K562 (cell line): ENCODE data around the gene TNFAIP3. TPM values are rescaled to one million over a fixed set of nuclear protein-coding genes. Genes with fewer than 3 reads are reported as not detected.

Source experiments
- CBX3 ChIP-seq, 2 experiments: IDR thresholded peaks; 1 replicate in 1 of 2; 2 replicates in 1 of 2; pipeline ENCODE4 v1.6.1; 2012; ENCODE audit warnings: inconsistent platforms in 2 of 2, low read length in 2 of 2, borderline replicate concordance in 1 of 2, control low read depth in 1 of 2
- CREM ChIP-seq: IDR thresholded peaks from 2 replicates; pipeline ENCODE4 v1.6.1; 2014; ENCODE audit warnings: antibody characterized with exemption, low read depth
- GABPB1 ChIP-seq: sonication (generic); formaldehyde crosslinking; IDR thresholded peaks from 2 replicates; pipeline ENCODE4 v1.8.0; 2022; ENCODE audit warnings: mild to moderate bottlenecking, missing genetic modification reagents
- MAZ ChIP-seq, 2 experiments: fragments of 450-650 bp in 1 of 2; sonication (generic) in 1 of 2; formaldehyde crosslinking; IDR thresholded peaks in 1 of 2; conservative IDR thresholded peaks in 1 of 2; 2 replicates each; pipeline versions ENCODE4 v1.4.0 to v1.5.0; 2020; ENCODE audit warnings: mild to moderate bottlenecking in 1 of 2, missing genetic modification reagents in 1 of 2
- MECOM ChIP-seq: fragments of 250-450 bp; sonication (Bioruptor Pico); IDR thresholded peaks from 2 replicates; pipeline ENCODE4 v1.8.0; 2022; ENCODE audit warnings: inconsistent platforms
- SMARCA4 ChIP-seq: fragments of 450-650 bp; IDR thresholded peaks from 2 replicates; pipeline ENCODE4 v1.6.1; 2016
- STAT5A ChIP-seq: IDR thresholded peaks from 2 replicates; pipeline ENCODE4 v1.6.1; 2012; ENCODE audit warnings: low read length, inconsistent platforms, borderline replicate concordance
- TRIM28 ChIP-seq: fragments of 450-650 bp; IDR thresholded peaks from 2 replicates; pipeline ENCODE4 v1.6.1; 2017
- ZKSCAN8 ChIP-seq: fragments of 200-800 bp; sonication (Bioruptor generic); IDR thresholded peaks from 2 replicates; pipeline ENCODE4 v1.6.1; 2016; ENCODE audit warnings: missing genetic modification characterization, missing compliant biosample characterization
- ZNF134 ChIP-seq: fragments of 250-450 bp; sonication (Bioruptor Pico); conservative IDR thresholded peaks from 2 replicates; pipeline ENCODE4 v1.4.0; 2020
- ZNF175 ChIP-seq: fragments of 200-800 bp; sonication (Bioruptor generic); IDR thresholded peaks from 2 replicates; pipeline ENCODE4 v1.6.1; 2016; ENCODE audit warnings: low read depth, mild to moderate bottlenecking, missing genetic modification characterization, missing compliant biosample characterization
- ZNF263 ChIP-seq: sonication (generic); formaldehyde crosslinking; IDR thresholded peaks from 2 replicates; pipeline ENCODE4 v1.8.0; 2022; ENCODE audit warnings: mild to moderate bottlenecking, missing genetic modification reagents, borderline replicate concordance
- ZNF561 ChIP-seq: fragments of 450-650 bp; formaldehyde crosslinking; conservative IDR thresholded peaks from 2 replicates; pipeline ENCODE4 v1.4.0; 2020; ENCODE audit warnings: mild to moderate bottlenecking, moderate library complexity
- ZNF79 ChIP-seq: fragments of 250-450 bp; sonication (Bioruptor Pico); IDR thresholded peaks from 2 replicates; pipeline ENCODE4 v1.4.0; 2020; ENCODE audit warnings: low read depth, mild to moderate bottlenecking, moderate library complexity
- polyA plus RNA-seq, 8 experiments: library from polyadenylated mRNA; depleted of rRNA in 4 of 8; stranded (reverse) in 5 of 8; unstranded in 3 of 8; fragments of >200 nt; fragmentation: Nextera tagmentation in 2 of 8; fragmentation: Illumina TruSeq in 1 of 8; extraction: Ambion mirVana in 2 of 8; extraction: Trizol in 1 of 8; gene quantifications; 2 replicates each; pipeline versions ENCODE4 v1.2.1 to v1.2.3, GENCODE V29; 2011 to 2014; ENCODE audit warnings: inconsistent platforms in 1 of 8, missing spikeins in 1 of 8
- total RNA-seq, 7 experiments: library from RNA; depleted of rRNA in 6 of 7; stranded (reverse); fragments of >200 nt in 6 of 7; fragmentation: Illumina TruSeq in 2 of 7; extraction: Trizol in 2 of 7; gene quantifications; 2 replicates each; pipeline versions ENCODE4 v1.2.1 to v1.2.3, GENCODE V29; 2011 to 2021; ENCODE audit warnings: low replicate concordance in 1 of 7
- TF ChIP-seq, protein P1 (sequence below): fragments of 450-650 bp; IDR thresholded peaks from 2 replicates; pipeline ENCODE4 v1.6.1; 2017; ENCODE audit warnings: antibody characterized with exemption, mild to moderate bottlenecking
- TF ChIP-seq, protein P2 (sequence below): fragments of 200-800 bp; sonication (Bioruptor generic); IDR thresholded peaks from 2 replicates; pipeline ENCODE4 v1.6.1; 2017; ENCODE audit warnings: missing genetic modification characterization, missing compliant biosample characterization
- TF ChIP-seq, protein P3 (sequence below): fragments of 200-800 bp; sonication (Bioruptor generic); IDR thresholded peaks from 2 replicates; pipeline ENCODE4 v1.6.1; 2017; ENCODE audit warnings: missing genetic modification characterization, missing compliant biosample characterization
- TF ChIP-seq, protein P4 (sequence below), 2 experiments: IDR thresholded peaks; 2 replicates each; pipeline ENCODE4 v1.6.1; 2011; ENCODE audit warnings: borderline replicate concordance in 1 of 2, control low read depth in 1 of 2, low read depth in 1 of 2, low read length in 1 of 2, mild to moderate bottlenecking in 1 of 2, mixed read lengths in 1 of 2, moderate library complexity in 1 of 2; ENCODE audit not compliant: insufficient read depth in 1 of 2, insufficient read length in 1 of 2, poor library complexity in 1 of 2, severe bottlenecking in 1 of 2; ENCODE audit errors: extremely low read depth in 1 of 2

The TNFAIP3 gene
- total and polyA plus RNA-seq, 9 of the 15 experiments (the other 6 are each of a cell fraction or from before 2014, with no cell fraction given), result 0.79 to 17.0 (median 6.4) TPM

DNA sequence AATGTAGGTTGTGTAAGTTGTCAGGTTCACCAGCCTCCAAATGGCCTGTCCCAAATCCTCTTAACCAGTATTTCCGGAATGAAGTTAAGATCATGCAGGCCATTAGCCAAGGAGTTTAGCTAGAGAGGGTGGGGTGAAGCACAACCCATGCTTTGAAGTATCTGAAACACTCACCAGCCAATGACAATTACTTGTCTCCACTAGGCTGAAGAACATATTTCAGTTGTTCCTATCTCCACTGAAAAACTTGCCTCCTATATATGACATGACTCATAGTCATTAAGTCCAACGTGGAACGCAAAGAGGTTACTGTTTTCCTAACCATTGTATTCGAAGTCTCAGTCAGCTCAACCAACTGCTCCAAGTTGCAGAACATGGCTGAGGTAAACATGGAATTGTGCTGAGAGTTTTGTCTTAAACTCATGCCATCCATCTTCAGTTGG, 37.4 kb upstream of the TNFAIP3 start (continued):
- TF ChIP-seq, protein P1, sequence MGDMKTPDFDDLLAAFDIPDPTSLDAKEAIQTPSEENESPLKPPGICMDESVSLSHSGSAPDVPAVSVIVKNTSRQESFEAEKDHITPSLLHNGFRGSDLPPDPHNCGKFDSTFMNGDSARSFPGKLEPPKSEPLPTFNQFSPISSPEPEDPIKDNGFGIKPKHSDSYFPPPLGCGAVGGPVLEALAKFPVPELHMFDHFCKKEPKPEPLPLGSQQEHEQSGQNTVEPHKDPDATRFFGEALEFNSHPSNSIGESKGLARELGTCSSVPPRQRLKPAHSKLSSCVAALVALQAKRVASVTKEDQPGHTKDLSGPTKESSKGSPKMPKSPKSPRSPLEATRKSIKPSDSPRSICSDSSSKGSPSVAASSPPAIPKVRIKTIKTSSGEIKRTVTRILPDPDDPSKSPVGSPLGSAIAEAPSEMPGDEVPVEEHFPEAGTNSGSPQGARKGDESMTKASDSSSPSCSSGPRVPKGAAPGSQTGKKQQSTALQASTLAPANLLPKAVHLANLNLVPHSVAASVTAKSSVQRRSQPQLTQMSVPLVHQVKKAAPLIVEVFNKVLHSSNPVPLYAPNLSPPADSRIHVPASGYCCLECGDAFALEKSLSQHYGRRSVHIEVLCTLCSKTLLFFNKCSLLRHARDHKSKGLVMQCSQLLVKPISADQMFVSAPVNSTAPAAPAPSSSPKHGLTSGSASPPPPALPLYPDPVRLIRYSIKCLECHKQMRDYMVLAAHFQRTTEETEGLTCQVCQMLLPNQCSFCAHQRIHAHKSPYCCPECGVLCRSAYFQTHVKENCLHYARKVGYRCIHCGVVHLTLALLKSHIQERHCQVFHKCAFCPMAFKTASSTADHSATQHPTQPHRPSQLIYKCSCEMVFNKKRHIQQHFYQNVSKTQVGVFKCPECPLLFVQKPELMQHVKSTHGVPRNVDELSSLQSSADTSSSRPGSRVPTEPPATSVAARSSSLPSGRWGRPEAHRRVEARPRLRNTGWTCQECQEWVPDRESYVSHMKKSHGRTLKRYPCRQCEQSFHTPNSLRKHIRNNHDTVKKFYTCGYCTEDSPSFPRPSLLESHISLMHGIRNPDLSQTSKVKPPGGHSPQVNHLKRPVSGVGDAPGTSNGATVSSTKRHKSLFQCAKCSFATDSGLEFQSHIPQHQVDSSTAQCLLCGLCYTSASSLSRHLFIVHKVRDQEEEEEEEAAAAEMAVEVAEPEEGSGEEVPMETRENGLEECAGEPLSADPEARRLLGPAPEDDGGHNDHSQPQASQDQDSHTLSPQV, result peak; percentile 89
- TF ChIP-seq GABPB1 (CRISPR knock-in tag) (peak; percentile 32; the same call in 1 of the 2 replicates), ZNF561 (no peak), ZKSCAN8 (CRISPR knock-in tag) (0 out of 2 replicates have a peak, but pooled peaks have one; percentile 46), ZNF79 (no peak), ZNF263 (CRISPR knock-in tag) (peak; percentile 23; the same call in 1 of the 2 replicates), TRIM28 (0 out of 2 replicates have a peak, but pooled peaks have one; percentile 34), SMARCA4 (peak; percentile 68), MAZ (CRISPR knock-in tag; conservative IDR thresholded peaks at IDR 0.05 in 1 of 2, IDR thresholded peaks at IDR 0.05 in 1 of 2) (peak in 1 of 2 experiments; percentile 21; a peak in 1 of 4 replicates), CREM (peak; percentile 17; the same call in 1 of the 2 replicates), STAT5A (0 out of 2 replicates have a peak, but pooled peaks have one; percentile 31), CBX3 (IDR thresholded peaks at IDR 0.05; ENCODE audit: borderline replicate concordance in 1 of 2, low read length in 2 of 2) (peak in 1 of 2 experiments; percentile 80; a peak in 1 of 3 replicates), ZNF134 (CRISPR knock-in tag) (no peak), ZNF175 (CRISPR knock-in tag) (peak; percentile 81), MECOM (CRISPR knock-in tag) (peak; percentile 49; the same call in 1 of the 2 replicates)
- TF ChIP-seq, protein P2, sequence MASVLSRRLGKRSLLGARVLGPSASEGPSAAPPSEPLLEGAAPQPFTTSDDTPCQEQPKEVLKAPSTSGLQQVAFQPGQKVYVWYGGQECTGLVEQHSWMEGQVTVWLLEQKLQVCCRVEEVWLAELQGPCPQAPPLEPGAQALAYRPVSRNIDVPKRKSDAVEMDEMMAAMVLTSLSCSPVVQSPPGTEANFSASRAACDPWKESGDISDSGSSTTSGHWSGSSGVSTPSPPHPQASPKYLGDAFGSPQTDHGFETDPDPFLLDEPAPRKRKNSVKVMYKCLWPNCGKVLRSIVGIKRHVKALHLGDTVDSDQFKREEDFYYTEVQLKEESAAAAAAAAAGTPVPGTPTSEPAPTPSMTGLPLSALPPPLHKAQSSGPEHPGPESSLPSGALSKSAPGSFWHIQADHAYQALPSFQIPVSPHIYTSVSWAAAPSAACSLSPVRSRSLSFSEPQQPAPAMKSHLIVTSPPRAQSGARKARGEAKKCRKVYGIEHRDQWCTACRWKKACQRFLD, result peak; percentile 85; the same call in 1 of the 2 replicates
- TF ChIP-seq, protein P3, sequence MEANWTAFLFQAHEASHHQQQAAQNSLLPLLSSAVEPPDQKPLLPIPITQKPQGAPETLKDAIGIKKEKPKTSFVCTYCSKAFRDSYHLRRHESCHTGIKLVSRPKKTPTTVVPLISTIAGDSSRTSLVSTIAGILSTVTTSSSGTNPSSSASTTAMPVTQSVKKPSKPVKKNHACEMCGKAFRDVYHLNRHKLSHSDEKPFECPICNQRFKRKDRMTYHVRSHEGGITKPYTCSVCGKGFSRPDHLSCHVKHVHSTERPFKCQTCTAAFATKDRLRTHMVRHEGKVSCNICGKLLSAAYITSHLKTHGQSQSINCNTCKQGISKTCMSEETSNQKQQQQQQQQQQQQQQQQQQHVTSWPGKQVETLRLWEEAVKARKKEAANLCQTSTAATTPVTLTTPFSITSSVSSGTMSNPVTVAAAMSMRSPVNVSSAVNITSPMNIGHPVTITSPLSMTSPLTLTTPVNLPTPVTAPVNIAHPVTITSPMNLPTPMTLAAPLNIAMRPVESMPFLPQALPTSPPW (CRISPR knock-in tag), result peak; percentile 56
- TF ChIP-seq, protein P4, sequence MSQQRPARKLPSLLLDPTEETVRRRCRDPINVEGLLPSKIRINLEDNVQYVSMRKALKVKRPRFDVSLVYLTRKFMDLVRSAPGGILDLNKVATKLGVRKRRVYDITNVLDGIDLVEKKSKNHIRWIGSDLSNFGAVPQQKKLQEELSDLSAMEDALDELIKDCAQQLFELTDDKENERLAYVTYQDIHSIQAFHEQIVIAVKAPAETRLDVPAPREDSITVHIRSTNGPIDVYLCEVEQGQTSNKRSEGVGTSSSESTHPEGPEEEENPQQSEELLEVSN (IDR thresholded peaks at IDR 0.05; ENCODE audit: borderline replicate concordance in 1 of 2, extremely low read depth in 1 of 2, insufficient read depth in 1 of 2, insufficient read length in 1 of 2, low read depth in 1 of 2, low read length in 1 of 2, poor library complexity in 1 of 2, severe bottlenecking in 1 of 2), result peak in 1 of 2 experiments; percentile 43
